H1 (cell line): ENCODE results near the gene PIM1. TPM values are rescaled to one million over a fixed set of nuclear protein-coding genes. Genes with fewer than 3 reads are reported as not detected.

ENCODE experiments used
- CTCF ChIA-PET: fragments of 300-600 bp; sonication (Branson Sonifier 250); formaldehyde crosslinking; loops from one replicate; lab custom pipeline; 2021; ENCODE audit not compliant: partially characterized antibody; lab: Charles Lee
- POLR2A ChIA-PET: fragments of 300-600 bp; sonication (Branson Sonifier 250); formaldehyde crosslinking; loops from one replicate; lab custom pipeline; 2021; ENCODE audit warnings: inconsistent platforms; ENCODE audit not compliant: partially characterized antibody; lab: Charles Lee
- DNase-seq, 2 experiments: peaks; one replicate each; pipeline versions ENCODE4 v3.0.0 to v3.0.0-alpha.2; 2010 to 2022; ENCODE audit warnings: low spot score in 2 of 2, low read depth in 1 of 2, mixed read lengths in 1 of 2
- FAIRE-seq: peaks from 2 replicates; lab custom pipeline; 2011; peaks lifted over from hg19 to GRCh38; lab: Jason Lieb, UNC
- H2AFZ ChIP-seq: 2 replicates; pipeline ENCODE4 v1.8.1; 2012; ENCODE audit warnings: low read length, inconsistent platforms
- H2AK5ac ChIP-seq: 2 replicates; pipeline ENCODE4 v1.6.1; 2013; ENCODE audit warnings: low read depth, low read length
- H2BK120ac ChIP-seq: replicated peaks from 2 replicates; pipeline ENCODE3; 2013; ENCODE audit warnings: low read depth, low read length, inconsistent platforms
- H2BK12ac ChIP-seq: 2 replicates; pipeline ENCODE4 v1.6.1; 2013; ENCODE audit warnings: low read depth, low read length
- H2BK15ac ChIP-seq: 2 replicates; pipeline ENCODE4 v1.6.1; 2013; ENCODE audit warnings: low read length
- H2BK20ac ChIP-seq: 2 replicates; pipeline ENCODE4 v1.6.1; 2013; ENCODE audit warnings: low read length
- H2BK5ac ChIP-seq: 2 replicates; pipeline ENCODE4 v1.6.1; 2013; ENCODE audit warnings: low read depth, low read length
- H3K14ac ChIP-seq: 2 replicates; pipeline ENCODE4 v1.6.1; 2013; ENCODE audit warnings: inconsistent platforms; ENCODE audit not compliant: insufficient read length
- H3K18ac ChIP-seq: 2 replicates; pipeline ENCODE4 v1.6.1; 2013; ENCODE audit warnings: low read length; ENCODE audit errors: extremely low read depth
- H3K23ac ChIP-seq: 2 replicates; pipeline ENCODE4 v1.6.1; 2013; ENCODE audit warnings: inconsistent platforms; ENCODE audit not compliant: insufficient read length
- H3K23me2 ChIP-seq: 2 replicates; pipeline ENCODE4 v1.6.1; 2013; ENCODE audit warnings: low read depth, low read length
- H3K27ac ChIP-seq: 2 replicates; pipeline ENCODE4 v1.6.1; 2011; ENCODE audit warnings: low read depth, low read length, inconsistent platforms
- H3K27me3 ChIP-seq, 4 experiments: replicated peaks in 1 of 4; 1 replicate in 1 of 4; 2 replicates in 3 of 4; pipeline versions ENCODE4 v1.6.1 to v1.8.1; 2011 to 2013; ENCODE audit warnings: low read length in 3 of 4, mild to moderate bottlenecking in 3 of 4, inconsistent platforms in 2 of 4, mixed read lengths in 2 of 4, moderate library complexity in 1 of 4; ENCODE audit not compliant: control insufficient read depth in 3 of 4, insufficient read depth in 3 of 4; ENCODE audit errors: extremely low read depth in 1 of 4
- H3K36me3 ChIP-seq, 4 experiments: 2 replicates each; pipeline versions ENCODE4 v1.6.1 to v1.8.1; 2011 to 2013; ENCODE audit warnings: mild to moderate bottlenecking in 4 of 4, low read length in 3 of 4, moderate library complexity in 2 of 4, control low read depth in 1 of 4, inconsistent platforms in 1 of 4; ENCODE audit not compliant: insufficient read depth in 4 of 4, control insufficient read depth in 2 of 4
- H3K4ac ChIP-seq: replicated peaks from 2 replicates; pipeline ENCODE3; 2013; ENCODE audit warnings: low read length, low read depth, mixed read lengths, inconsistent platforms; ENCODE audit not compliant: insufficient read length
- H3K4me1 ChIP-seq, 4 experiments: replicated peaks in 1 of 4; 1 replicate in 1 of 4; 2 replicates in 3 of 4; pipeline versions ENCODE4 v1.6.1 to v1.8.1; 2011 to 2013; ENCODE audit warnings: low read length in 3 of 4, inconsistent platforms in 2 of 4, mixed read lengths in 1 of 4; ENCODE audit not compliant: insufficient read depth in 4 of 4, control insufficient read depth in 3 of 4
- H3K4me2 ChIP-seq, 2 experiments: 2 replicates each; pipeline versions ENCODE4 v1.6.1 to v1.8.1; 2011 to 2013; ENCODE audit warnings: low read depth in 2 of 2, low read length in 2 of 2, control low read depth in 1 of 2, inconsistent platforms in 1 of 2, mild to moderate bottlenecking in 1 of 2; ENCODE audit not compliant: insufficient read depth in 1 of 2
- H3K4me3 ChIP-seq, 4 experiments: fragments of 200-600, 300-600 bp in 1 of 4; sonication (generic), shearing (Covaris generic), sonication (Bioruptor Twin) in 1 of 4; 2 replicates each; pipeline versions ENCODE4 v1.5.1 to v1.8.1; 2011 to 2016; ENCODE audit warnings: low read length in 4 of 4, low read depth in 3 of 4, control low read depth in 2 of 4, inconsistent platforms in 2 of 4, mild to moderate bottlenecking in 2 of 4, mixed read lengths in 1 of 4, moderate library complexity in 1 of 4; ENCODE audit not compliant: insufficient read depth in 2 of 4; ENCODE audit errors: extremely low read depth in 1 of 4
- H3K56ac ChIP-seq: replicated peaks from 2 replicates; pipeline ENCODE3; 2013; ENCODE audit warnings: low read depth, mild to moderate bottlenecking, mixed read lengths, low read length, inconsistent platforms; ENCODE audit not compliant: insufficient read length
- H3K79me1 ChIP-seq: 2 replicates; pipeline ENCODE4 v1.6.1; 2013; ENCODE audit warnings: low read depth, low read length, control low read depth
- H3K79me2 ChIP-seq, 2 experiments: 2 replicates each; pipeline versions ENCODE4 v1.6.1 to v1.8.1; 2012 to 2013; ENCODE audit warnings: low read length in 2 of 2, mild to moderate bottlenecking in 2 of 2, inconsistent platforms in 1 of 2; ENCODE audit not compliant: insufficient read depth in 2 of 2, control insufficient read depth in 1 of 2
- H3K9ac ChIP-seq, 4 experiments: replicated peaks in 1 of 4; 1 replicate in 1 of 4; 2 replicates in 3 of 4; pipeline versions ENCODE4 v1.6.1 to v1.8.1; 2011 to 2013; ENCODE audit warnings: low read depth in 3 of 4, low read length in 3 of 4, control low read depth in 2 of 4, mild to moderate bottlenecking in 2 of 4, moderate library complexity in 2 of 4, inconsistent platforms in 1 of 4; ENCODE audit errors: extremely low read depth in 1 of 4
- H3K9me3 ChIP-seq, 2 experiments: 2 replicates each; pipeline versions ENCODE4 v1.6.1 to v1.8.1; 2012 to 2013; ENCODE audit warnings: mild to moderate bottlenecking in 2 of 2, moderate library complexity in 2 of 2, control low read depth in 1 of 2, inconsistent platforms in 1 of 2, low read depth in 1 of 2, low read length in 1 of 2, mixed read lengths in 1 of 2; ENCODE audit not compliant: insufficient read depth in 2 of 2
- H4K20me1 ChIP-seq, 2 experiments: replicated peaks in 1 of 2; 2 replicates each; pipeline versions ENCODE3 to v1.8.1; 2011 to 2013; ENCODE audit warnings: inconsistent platforms in 2 of 2, low read length in 2 of 2, mild to moderate bottlenecking in 1 of 2; ENCODE audit not compliant: insufficient read depth in 2 of 2, control insufficient read depth in 1 of 2
- H4K5ac ChIP-seq: 2 replicates; pipeline ENCODE4 v1.6.1; 2013; ENCODE audit warnings: low read length, low read depth, mixed read lengths, inconsistent platforms; ENCODE audit not compliant: insufficient read length
- H4K8ac ChIP-seq: 2 replicates; pipeline ENCODE4 v1.8.0; 2013; ENCODE audit warnings: mild to moderate bottlenecking, moderate library complexity, low read length, inconsistent platforms; ENCODE audit not compliant: insufficient read depth; ENCODE audit errors: extremely low read depth
- H4K91ac ChIP-seq: replicated peaks from 2 replicates; pipeline ENCODE3; 2013; ENCODE audit warnings: low read length, mixed read lengths, inconsistent platforms; ENCODE audit not compliant: insufficient read length
- CBX5 ChIP-seq: fragments of 300-800, 300-1000 bp; sonication (generic); IDR thresholded peaks from 2 replicates; pipeline ENCODE4 v1.7.1; 2016; ENCODE audit warnings: antibody characterized with exemption, low read length, low read depth
- CEBPB ChIP-seq: IDR thresholded peaks from 2 replicates; pipeline ENCODE4 v1.6.1; 2012; ENCODE audit warnings: low read depth, low read length
- EZH2 ChIP-seq: fragments of 200-600 bp; sonication (generic); IDR thresholded peaks from 2 replicates; pipeline ENCODE4 v1.7.1; 2012; ENCODE audit warnings: low read depth, mild to moderate bottlenecking, moderate library complexity, low read length, inconsistent platforms; ENCODE audit not compliant: severe bottlenecking
- GABPA ChIP-seq: IDR thresholded peaks from 2 replicates; pipeline ENCODE4 v1.6.1; 2011; ENCODE audit warnings: mild to moderate bottlenecking, low read length, moderate library complexity, borderline replicate concordance; ENCODE audit not compliant: insufficient read depth
- JUND ChIP-seq: IDR thresholded peaks from 2 replicates; pipeline ENCODE4 v1.6.1; 2011; ENCODE audit warnings: mild to moderate bottlenecking, improper control_type of control experiment, low read length
- KDM4A ChIP-seq: IDR thresholded peaks from one replicate; pipeline ENCODE4 v1.7.1; 2012; ENCODE audit warnings: low read depth, mild to moderate bottlenecking, moderate library complexity, low read length, inconsistent platforms; ENCODE audit not compliant: severe bottlenecking
- MAFK ChIP-seq: IDR thresholded peaks from 2 replicates; pipeline ENCODE4 v1.6.1; 2012; ENCODE audit warnings: low read depth, mild to moderate bottlenecking, improper control_type of control experiment, low read length
- POLR2AphosphoS5 ChIP-seq: IDR thresholded peaks from 2 replicates; pipeline ENCODE4 v1.6.1; 2011; ENCODE audit warnings: low read depth, low read length
- RAD21 ChIP-seq, 2 experiments: IDR thresholded peaks in 1 of 2; conservative IDR thresholded peaks in 1 of 2; 2 replicates each; pipeline ENCODE4 v1.6.1; 2011; ENCODE audit warnings: low read depth in 2 of 2, low read length in 2 of 2, improper control_type of control experiment in 1 of 2, inconsistent platforms in 1 of 2, mild to moderate bottlenecking in 1 of 2, moderate library complexity in 1 of 2
- RFX5 ChIP-seq: IDR thresholded peaks from 2 replicates; pipeline ENCODE4 v1.6.1; 2011; ENCODE audit warnings: low read depth, low read length, improper control_type of control experiment, borderline replicate concordance
- SP1 ChIP-seq: IDR thresholded peaks from 2 replicates; pipeline ENCODE4 v1.6.1; 2011; ENCODE audit warnings: low read depth, low read length
- TAF1 ChIP-seq: IDR thresholded peaks from 2 replicates; pipeline ENCODE4 v1.6.1; 2011; ENCODE audit warnings: mild to moderate bottlenecking, low read depth, low read length
- TCF12 ChIP-seq: IDR thresholded peaks from 2 replicates; pipeline ENCODE4 v1.6.1; 2011; ENCODE audit warnings: low read depth, mild to moderate bottlenecking, low read length
- ZNF274 ChIP-seq: IDR thresholded peaks from 2 replicates; pipeline ENCODE4 v1.7.0; 2012; ENCODE audit warnings: low read length, borderline replicate concordance; ENCODE audit errors: extremely low read depth
- WGBS, 2 experiments: shearing (Covaris generic) in 1 of 2; methylation state at CpG; one replicate each; pipeline versions ENCODE4 v1.1.6 to v1.1.7; 2013 to 2015; ENCODE audit warnings: low lambda C conversion rate in 2 of 2, mixed read lengths in 2 of 2, inconsistent platforms in 1 of 2, low coverage in 1 of 2, missing lambda C conversion rate in 1 of 2; ENCODE audit not compliant: insufficient replicate concordance in 2 of 2, insufficient coverage in 1 of 2, insufficient read length in 1 of 2; ENCODE audit errors: extremely low coverage in 1 of 2, missing lambda C conversion rate in 1 of 2; 5-methylcytosine and 5-hydroxymethylcytosine counted together
- polyA plus RNA-seq, 7 experiments: library from polyadenylated mRNA; depleted of rRNA in 3 of 7; stranded (reverse) in 5 of 7; unstranded in 2 of 7; fragments of >200 nt in 5 of 7; fragments of 200-250 nt in 2 of 7; gene quantifications; 1 replicate in 5 of 7; 2 replicates in 1 of 7; 4 replicates in 1 of 7; pipeline versions ENCODE4 v1.2.1 to v1.2.3, GENCODE V29; 2011 to 2013; ENCODE audit warnings: missing spikeins in 2 of 7, mixed read lengths in 2 of 7
- total RNA-seq: library from RNA; stranded (reverse); fragmentation: NEBNext Ultra II Directional; extraction: Animal tissue kit (Norgen Biotek cat#: 25700); gene quantifications from 2 replicates; pipeline ENCODE4 v1.2.1, GENCODE V29; 2021

The PIM1 gene
- total and polyA plus RNA-seq, 2 of the 8 experiments (the other 6 are each of a cell fraction or from before 2014, with no cell fraction given), result 25.5 to 94.9 TPM

- H3K9me3 ChIP-seq, result no peaks in the 10 kb centered on the region
- H3K27ac ChIP-seq, result no peak overlapping the region
- H3K79me2 ChIP-seq, result peaks cover 0 to 11% of the 10 kb centered on the region in 2 experiments; a peak in 2 of 4 replicates
- H3K23ac ChIP-seq, result no peak overlapping the region
- no peak overlapping the region for H3K4me3 ChIP-seq
- H3K4me2 ChIP-seq, result no peak overlapping the region
- no peak for TF ChIP-seq RFX5
- TF ChIP-seq CBX5, result no peak
- TF ChIP-seq CEBPB, result no peak
- TF ChIP-seq TAF1, result no peak
- TF ChIP-seq EZH2, result no peak
- TF ChIP-seq JUND, result no peak
- TF ChIP-seq GABPA, result no peak
- TF ChIP-seq POLR2AphosphoS5, result no peak
- no peak for TF ChIP-seq MAFK
- TF ChIP-seq TCF12, result no peak
- TF ChIP-seq SP1, result no peak
- TF ChIP-seq ZNF274, result no peak
- no peak for TF ChIP-seq RAD21 (IDR thresholded peaks at IDR 0.05 in 1 of 2, conservative IDR thresholded peaks at IDR 0.05 in 1 of 2; ENCODE audit: low read depth in 2 of 2, low read length in 2 of 2)
- no peak for TF ChIP-seq KDM4A
- H2BK120ac ChIP-seq, result no peak overlapping the region
- no peak overlapping the region for H3K4ac ChIP-seq
- H3K56ac ChIP-seq, result no peak overlapping the region
- no peak overlapping the region for H4K91ac ChIP-seq
- H3K23me2 ChIP-seq, result no peaks in the 10 kb centered on the region
- no peak overlapping the region for H4K8ac ChIP-seq
- ChIA-PET POLR2A (interaction anchor here (0.5 to 27.8 kb wide), 7 partner anchors 9 to 100 kb away, joined by 3 to 1024 read pairs (median 4); no protein-coding TSS in a partner anchor), CTCF (interaction anchor here (0.7 to 9.9 kb wide), 11 partner anchors 16 to 152 kb away, joined by 3 to 192 read pairs (median 5); no protein-coding TSS in a partner anchor)
- DNase-seq (no peak), FAIRE-seq (no peak)
- H3K14ac ChIP-seq, result no peak overlapping the region
- peaks cover 2 to 3% (median 2%) of the 10 kb centered on the region in 4 experiments; a peak in 3 of 7 replicates for H3K4me1 ChIP-seq
- no peaks in the 10 kb centered on the region for H3K27me3 ChIP-seq
- no peak overlapping the region for H2AFZ ChIP-seq
- no peak overlapping the region for H2BK5ac ChIP-seq
- no peak overlapping the region for H2AK5ac ChIP-seq
- no peak overlapping the region for H4K5ac ChIP-seq
- peaks cover 7% of the 10 kb centered on the region for H3K79me1 ChIP-seq
- no peak overlapping the region for H2BK12ac ChIP-seq
- H3K9ac ChIP-seq, result no peak overlapping the region
- no peak overlapping the region for H2BK15ac ChIP-seq
- H3K18ac ChIP-seq, result no peak overlapping the region
- H2BK20ac ChIP-seq, result no peak overlapping the region
- H4K20me1 ChIP-seq, result peaks cover 14 to 18% of the 10 kb centered on the region in 2 experiments
- WGBS, 2 experiments, result 96% methylated on average over 8 of the region's 8 CpGs; no CpG with 5 or more reads in 1 of the 2 experiments
- peaks cover 19 to 27% (median 21%) of the 10 kb centered on the region in 4 experiments for H3K36me3 ChIP-seq
These were observed 8.1 kb downstream of the PIM1 start for GRCh38 chr6:37177935-37178517.
